Left cardiac atrium (tissue), 4 donors: ENCODE data around the gene LRRC8E. TPM values are rescaled to one million over a fixed set of nuclear protein-coding genes. Genes with fewer than 3 reads are reported as not detected.
"Not testable (repeated sequence)": the region's sequence is repeated elsewhere in the genome, so short reads cannot be mapped to it uniquely, and the experiment has no call there.

Experiments used
- ATAC-seq, 2 donors: fragments of 200-7000 bp; cut with Tn5 transposase; one replicate each; pipeline ENCODE4 v1.9.1; 2020; ENCODE audit warnings: mild to moderate bottlenecking in 2 of 2, moderate library complexity in 2 of 2
- DNase-seq: peaks from one replicate; pipeline ENCODE4 v3.0.0-alpha.2; 2020
- intact Hi-C, 2 donors: fragments of 100-400 bp; cut with DNase I; formaldehyde crosslinking; loops; one replicate each; pipeline versions ENCODE4 v1.14.1 to v1.15.1; 2022 to 2023
- total RNA-seq, 2 donors: library from RNA; stranded (reverse); fragmentation: NEBNext Ultra II Directional; extraction: Animal tissue kit (Norgen Biotek cat#: 25700); gene quantifications; one replicate each; pipeline ENCODE4 v1.2.1, GENCODE V29; 2021
- donor health status: DM: no; HTN: yes; CAD: no.
- donor health status: DM: no; HTN: yes; CAD: no; lungs with severe emphysema.
- donor health status: DM: yes; HTN: yes; CAD: no.
- donor health status: Dilated cardiomyopathy.

The LRRC8E gene
- total RNA-seq, 2 donors from 2014 or later = 0.88 to 1.7 TPM

DNA sequence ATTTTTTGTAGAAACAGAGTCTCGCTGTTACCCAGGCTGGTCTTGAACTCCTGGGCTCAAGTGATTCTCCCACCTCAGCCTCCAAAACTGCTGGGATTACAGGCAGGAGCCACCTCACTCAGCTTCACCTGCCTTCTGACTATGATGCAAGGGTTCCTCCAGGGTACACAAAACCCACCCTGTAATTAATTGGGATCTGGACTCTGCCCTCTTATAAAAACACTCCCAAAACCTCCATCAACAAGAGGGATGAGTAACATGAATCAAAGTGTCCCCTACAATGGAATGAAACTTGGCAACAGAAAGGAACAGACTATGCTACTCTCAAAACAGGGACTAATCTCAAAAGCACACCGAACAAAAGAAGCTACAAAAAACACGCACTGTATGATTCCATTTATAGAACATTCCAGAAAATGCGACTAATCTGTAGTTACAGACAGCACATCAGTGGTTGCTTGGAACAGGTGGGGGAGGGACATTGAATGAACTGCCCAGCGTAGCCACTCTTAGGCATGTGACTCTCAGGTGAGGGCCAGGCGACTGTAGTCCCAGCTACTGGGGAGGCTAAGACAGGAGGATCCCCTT, 11.0 kb upstream of the LRRC8E start:
- DNase-seq (no peak), ATAC-seq (no peak)

DNA sequence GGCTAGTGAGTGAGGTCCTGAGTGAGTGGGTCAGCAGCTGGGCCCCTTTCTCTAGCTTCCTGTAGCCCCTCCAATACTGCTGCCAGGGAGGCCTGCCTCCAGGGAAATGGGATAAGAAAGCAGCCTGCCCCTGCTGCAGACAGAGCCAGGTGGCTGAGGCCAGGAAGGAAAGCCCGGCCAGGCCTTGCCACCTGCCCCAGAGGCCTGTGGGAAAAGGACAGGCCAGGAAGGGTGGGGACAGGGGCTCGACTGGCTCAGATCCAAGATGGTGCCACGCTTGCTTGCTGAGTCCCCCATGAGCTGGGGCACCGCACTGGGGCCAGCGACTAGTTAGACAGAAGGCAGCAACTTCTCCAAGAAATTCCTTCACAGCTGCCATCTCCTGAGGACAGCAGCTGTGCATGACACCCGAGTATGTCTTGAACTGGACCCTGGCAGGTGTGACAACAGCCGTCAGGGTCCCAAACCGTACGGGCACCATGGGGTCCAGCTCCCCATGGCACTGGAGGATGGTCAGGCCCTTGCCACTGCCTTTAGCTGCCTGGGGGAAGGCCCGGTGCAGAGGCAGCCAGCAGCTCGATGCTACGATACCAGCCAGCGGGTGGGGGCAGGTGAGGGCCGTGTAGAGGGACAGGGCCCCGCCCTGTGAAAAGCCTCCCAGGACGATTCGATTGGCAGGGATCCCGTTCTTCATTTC, 9.1 kb upstream of the LRRC8E start:
- DNase-seq (no peak), ATAC-seq (no peak)
- intact Hi-C loops = no loop called here

More for the DNA sequence above, 11.0 kb upstream of the LRRC8E start:
- intact Hi-C loops = no loop called here

DNA sequence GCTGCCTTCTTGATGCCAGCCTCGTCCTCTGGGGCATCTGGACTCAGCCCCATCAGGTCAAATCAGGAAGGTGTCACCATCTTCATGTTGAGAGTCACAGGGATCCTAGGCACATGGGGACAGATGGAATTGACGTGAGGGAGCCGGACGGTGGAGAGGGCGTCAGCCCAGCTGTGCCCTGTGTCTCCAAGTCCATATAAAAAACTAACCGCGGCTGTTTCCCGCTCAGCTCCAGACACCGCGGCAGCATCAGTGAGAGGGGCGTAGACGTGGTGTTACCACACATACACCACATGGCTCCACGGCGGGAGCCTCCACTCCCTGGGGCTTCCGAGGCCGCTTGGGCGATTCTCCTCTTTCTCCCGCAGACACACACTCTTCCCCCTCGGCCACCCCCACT, 8.5 kb upstream of the LRRC8E start:
- DNase-seq = no peak
- ATAC-seq = no peak
- intact Hi-C loops = no loop called here

DNA sequence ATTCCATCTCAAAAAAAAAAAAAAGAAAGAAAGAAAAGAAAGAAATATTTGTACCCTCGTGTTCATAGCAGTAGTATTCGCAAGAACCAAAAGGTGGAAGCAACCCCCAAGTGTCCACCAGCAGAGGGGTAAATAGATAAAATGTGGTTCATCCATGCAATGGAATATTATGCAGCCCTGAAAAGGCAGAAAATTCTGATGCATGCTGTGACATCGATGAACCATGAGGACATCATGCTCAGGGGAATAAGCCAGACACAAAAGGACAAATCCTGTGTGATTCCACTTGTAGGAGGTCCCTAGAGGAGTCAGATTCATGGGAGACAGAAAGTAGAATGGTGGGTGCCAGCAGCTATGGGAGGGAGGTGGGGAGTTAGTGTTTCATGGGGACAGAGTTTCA, 6.4 kb upstream of the LRRC8E start:
- no peak for ATAC-seq

DNA sequence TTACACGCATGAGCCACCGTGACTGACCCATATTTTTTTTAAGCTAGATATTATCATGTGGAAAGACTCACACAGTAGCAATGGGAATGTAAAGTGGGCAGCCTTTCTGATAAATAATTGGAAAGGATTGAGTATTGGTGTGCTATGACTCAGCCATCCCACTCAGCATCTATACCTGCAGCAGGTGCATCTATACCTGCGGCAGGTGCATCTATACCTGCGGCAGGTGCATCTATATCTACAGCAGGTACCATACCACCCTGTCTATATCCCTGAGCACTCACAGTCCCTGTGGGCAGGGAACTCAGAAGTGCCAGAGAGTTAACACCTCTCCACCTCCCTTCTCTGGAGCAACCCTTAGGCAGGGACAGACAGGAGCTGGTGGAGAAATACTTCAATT, 5.2 kb upstream of the LRRC8E start:
- DNase-seq = no peak
- intact Hi-C loops = no loop called here
- ATAC-seq = no peak

More for the DNA sequence above, 6.4 kb upstream of the LRRC8E start:
- no peak for DNase-seq
- intact Hi-C loops = no loop called here

DNA sequence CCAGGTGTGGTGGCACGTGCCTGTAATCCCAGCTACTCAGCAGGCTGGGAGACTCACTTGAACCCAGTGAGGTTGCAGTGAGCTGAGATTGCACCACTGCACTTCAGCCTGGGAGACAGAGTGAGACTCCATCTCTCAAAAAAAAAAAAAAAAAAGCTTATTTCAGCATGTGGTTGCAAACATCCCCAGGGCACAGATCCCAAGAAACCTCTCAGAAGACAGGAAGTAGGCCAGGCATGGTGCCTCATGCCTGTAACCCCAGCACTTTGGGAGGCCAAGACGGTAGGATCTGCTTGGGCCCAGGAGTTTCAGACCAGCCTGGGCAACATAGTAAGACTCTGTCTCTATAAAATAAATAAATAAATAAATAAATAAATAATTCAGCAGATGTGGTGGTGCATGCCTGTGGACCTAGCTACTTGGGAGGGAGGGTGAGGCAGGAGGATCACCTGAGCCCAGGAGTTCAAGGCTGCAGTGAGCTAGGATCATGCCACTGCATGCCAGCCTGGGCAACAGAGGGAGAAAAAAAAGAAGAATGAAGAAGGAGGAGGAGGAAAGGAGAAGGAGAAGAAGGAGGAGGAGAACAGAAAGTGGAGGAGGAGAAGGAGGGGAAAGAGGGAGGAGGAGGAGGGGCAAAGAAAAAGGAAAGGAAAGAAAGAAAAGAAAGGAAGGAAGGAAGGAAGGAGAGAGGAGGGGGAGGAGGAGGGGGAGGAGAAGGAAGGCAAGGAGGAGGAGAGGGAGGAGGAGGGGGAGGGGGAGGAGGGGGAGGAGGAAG, 4.3 kb upstream of the LRRC8E start:
- no peak for DNase-seq
- no peak for ATAC-seq
- intact Hi-C loops = no loop called here

DNA sequence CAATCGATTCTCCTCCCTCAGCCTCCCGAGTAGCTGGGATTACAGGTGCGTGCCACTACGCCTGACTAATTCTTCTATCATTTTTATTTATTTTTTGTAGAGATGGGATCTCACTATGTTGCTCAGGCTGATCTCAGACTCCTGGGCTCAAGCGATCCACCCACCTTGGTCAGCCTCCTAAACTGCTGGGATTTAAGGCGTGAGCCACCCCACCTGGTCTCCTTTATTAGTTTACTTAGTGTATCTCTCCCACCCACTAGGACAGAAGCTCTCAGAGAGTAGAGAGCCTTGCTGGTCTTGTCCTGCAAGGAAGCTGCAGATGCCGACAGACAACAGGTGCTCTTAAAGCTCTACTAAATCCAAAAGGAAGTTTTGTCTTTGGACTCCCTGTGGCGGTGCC, 2.5 kb upstream of the LRRC8E start:
- intact Hi-C loops = no loop called here
- ATAC-seq (no peak), DNase-seq (no peak)

DNA sequence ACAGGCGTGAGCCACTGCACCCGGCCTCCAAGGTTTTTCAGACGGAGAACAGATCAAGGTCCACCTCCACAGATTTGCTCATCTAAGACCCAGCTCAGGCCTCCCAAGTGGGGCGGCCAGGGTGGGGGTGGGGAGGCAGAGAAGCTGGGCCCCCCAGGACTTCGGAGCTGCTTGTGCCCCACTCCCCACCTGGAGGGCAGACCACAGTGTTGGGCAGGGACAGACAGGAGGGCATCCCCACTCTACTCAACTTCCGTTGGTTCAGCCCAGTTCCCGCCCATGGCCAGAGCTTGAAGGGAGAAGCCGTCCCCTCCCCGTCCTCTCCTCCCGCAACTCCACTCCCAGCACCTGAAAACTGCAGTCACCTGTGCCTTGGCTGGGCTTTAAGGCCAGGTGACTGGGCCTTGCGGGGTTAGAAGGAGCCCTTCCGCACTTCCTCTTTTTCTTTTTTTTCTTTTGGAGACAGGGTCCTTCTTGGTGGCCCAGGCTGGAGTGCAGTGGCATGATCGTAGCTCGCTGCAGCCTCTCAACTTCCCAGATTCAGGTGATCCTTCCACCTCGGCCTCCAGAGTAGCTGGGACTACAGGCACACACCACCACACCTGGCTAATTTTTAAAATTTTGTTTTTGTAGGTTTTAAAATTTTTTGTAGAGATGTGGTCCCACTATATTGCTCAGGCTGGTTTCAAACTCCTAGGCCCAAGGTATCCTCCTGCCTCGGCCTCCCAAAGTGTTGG, 734 bp upstream of the LRRC8E start:
- ATAC-seq = no peak

DNA sequence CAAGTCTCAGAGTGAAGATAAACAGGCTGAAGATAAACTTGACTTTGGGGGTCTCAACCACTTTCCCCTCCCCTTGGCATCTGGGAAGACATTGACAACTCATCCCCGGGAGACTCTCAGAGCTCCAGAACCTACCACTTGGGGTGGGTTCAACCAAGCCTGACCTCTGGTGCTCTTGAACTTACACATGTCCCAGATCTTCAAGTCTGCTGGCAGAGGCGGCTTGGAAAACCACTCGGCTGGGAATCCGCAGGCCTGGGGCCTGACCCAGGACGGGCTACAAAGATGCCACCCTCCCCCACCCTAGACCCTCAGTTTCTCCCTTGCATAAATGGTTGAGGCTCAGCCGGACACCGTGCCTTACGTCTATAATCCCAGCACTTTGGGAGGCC, 512 bp downstream of the LRRC8E start:
- ATAC-seq (no peak), DNase-seq (no peak)
- intact Hi-C loops = no loop called here

More for the DNA sequence above, 734 bp upstream of the LRRC8E start:
- intact Hi-C loops = no loop called here
- no peak for DNase-seq

DNA sequence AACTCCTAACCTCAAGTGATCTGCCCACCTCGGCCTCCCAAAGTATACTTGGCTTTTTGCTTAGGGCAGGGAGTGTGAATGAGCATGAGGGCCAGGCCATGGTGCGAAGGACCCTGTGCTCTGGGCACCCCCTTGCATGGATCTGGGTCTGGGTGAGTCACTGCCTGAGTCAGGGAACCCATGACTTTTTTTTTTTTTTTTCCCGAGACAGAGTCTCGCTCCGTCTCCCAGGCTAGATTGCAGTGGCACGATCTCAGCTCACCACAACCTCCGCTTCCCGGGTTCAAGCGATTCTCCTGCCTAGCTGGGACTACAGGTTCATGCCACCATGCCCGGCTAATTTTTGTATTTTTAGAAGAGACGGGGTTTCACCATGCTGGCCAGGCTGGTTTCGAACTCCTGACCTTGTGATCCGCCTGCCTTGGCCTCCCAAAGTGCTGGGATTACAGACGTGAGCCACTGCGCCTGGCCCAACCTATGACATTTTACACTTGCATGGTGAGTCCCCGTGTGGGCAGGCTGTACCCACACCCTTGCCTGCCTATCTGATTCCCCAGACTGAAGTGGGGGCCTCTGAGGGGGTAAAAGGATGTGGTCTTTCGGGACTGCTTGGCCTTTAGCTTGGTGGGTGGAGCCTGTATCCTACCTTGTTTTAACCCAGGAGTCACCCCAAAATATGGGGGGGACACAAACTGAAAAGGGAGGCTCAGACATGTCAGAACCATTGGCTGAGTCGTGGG, 5.2 kb downstream of the LRRC8E start:
- ATAC-seq, DNase-seq, intact Hi-C loops: not testable (repeated sequence)

DNA sequence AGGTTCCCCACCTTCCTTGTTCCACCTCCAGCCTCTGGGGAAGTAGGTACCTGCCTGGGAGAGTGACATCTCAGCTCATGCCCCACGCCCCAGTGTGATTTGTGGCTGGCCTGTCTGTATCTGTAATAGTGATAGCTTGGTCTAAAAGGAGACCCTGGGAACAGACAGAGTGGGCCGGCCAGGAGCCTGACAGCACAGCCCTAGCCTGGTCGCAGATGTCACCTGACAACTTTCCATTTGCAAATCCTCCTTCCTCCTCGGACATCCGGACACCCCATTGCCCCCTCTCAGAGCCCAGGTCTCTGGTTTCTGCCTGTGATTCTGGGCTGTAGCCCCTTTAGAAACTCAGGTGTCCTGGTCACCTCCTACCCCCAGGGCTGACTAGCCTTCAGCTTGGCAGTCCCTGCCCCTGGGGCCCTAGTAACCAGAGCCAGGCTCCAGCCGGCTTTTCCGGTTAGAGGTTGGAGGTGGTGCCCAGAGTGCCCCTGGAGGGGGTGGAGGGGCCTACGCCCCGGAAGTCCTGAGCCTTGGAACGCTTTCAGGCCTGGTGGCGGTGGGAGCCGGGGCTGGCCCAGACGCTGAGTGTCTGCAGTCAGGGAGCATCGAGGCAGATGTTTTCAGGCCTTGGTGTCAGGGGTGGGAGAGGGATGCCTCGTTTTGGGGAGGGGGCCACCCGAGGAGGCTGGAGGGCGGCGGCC, 6.5 kb downstream of the LRRC8E start:
- DNase-seq = no peak
- intact Hi-C loops = no loop called here
- ATAC-seq = no peak

DNA sequence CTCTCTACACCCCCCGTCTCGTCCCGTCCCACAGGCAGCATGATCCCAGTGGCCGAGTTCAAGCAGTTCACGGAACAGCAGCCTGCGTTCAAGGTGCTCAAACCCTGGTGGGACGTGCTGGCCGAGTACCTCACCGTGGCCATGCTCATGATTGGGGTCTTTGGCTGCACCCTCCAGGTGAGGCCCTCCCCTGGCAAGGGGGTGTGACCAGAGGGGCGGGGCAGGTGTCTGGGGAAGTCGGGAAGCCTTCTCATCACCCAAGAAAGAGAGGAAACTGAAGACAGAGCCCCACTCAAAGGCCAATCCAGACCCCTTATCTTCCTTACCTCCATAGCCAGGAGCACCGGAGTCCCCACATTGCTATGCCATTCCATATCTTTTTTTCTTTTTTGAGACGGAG, 7.3 kb downstream of the LRRC8E start:
- no peak for DNase-seq
- intact Hi-C loops = no loop called here

DNA sequence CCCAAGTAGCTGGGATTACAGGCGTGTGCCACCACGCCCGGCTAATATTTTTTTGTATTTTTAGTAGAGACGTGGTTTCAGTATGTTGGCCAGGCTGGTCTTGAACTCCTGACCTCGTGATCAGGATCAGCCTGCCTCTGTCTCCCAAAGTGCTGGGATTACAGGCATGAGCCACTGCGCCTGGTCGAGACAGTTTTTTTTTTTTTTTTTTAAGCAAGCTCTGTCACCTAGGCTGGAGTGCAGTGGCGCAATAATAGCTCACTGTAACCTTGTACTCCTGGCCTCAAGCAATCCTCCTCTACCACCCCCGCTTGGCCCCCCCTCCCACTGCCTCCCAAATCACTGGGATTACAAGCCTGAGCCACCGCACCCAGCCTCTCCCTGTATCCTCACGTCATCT, 9.0 kb downstream of the LRRC8E start:
- ATAC-seq (no peak), DNase-seq (no peak)

More for the DNA sequence above, 7.3 kb downstream of the LRRC8E start:
- ATAC-seq = no peak

DNA sequence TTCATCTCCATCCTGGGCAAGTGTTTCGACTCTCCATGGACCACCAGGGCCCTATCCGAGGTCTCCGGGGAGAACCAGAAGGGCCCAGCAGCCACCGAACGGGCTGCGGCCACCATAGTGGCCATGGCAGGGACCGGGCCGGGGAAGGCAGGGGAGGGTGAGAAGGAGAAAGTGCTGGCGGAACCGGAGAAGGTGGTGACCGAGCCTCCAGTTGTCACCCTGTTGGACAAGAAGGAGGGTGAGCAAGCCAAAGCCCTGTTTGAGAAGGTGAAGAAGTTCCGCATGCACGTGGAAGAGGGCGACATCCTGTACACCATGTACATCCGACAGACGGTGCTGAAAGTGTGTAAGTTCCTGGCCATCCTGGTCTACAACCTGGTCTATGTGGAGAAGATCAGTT, 10.7 kb downstream of the LRRC8E start:
- intact Hi-C loops = no loop called here
- DNase-seq (no peak), ATAC-seq (no peak)

More for the DNA sequence above, 9.0 kb downstream of the LRRC8E start:
- intact Hi-C loops = no loop called here

DNA sequence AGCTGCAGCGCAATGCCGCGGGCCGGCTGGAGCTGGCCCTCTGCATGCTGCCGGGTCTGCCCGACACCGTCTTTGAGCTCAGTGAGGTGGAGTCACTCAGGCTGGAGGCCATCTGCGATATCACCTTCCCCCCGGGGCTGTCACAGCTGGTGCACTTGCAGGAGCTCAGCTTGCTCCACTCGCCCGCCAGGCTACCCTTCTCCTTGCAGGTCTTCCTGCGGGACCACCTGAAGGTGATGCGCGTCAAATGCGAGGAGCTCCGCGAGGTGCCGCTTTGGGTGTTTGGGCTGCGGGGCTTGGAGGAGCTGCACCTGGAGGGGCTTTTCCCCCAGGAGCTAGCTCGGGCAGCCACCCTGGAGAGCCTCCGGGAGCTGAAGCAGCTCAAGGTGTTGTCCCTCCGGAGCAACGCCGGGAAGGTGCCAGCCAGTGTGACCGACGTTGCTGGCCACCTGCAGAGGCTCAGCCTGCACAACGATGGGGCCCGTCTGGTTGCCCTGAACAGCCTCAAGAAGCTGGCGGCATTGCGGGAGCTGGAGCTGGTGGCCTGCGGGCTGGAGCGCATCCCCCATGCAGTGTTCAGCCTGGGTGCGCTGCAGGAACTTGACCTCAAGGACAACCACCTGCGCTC, 11.6 kb downstream of the LRRC8E start:
- no peak for DNase-seq
- no peak for ATAC-seq
- intact Hi-C loops = no loop called here

DNA sequence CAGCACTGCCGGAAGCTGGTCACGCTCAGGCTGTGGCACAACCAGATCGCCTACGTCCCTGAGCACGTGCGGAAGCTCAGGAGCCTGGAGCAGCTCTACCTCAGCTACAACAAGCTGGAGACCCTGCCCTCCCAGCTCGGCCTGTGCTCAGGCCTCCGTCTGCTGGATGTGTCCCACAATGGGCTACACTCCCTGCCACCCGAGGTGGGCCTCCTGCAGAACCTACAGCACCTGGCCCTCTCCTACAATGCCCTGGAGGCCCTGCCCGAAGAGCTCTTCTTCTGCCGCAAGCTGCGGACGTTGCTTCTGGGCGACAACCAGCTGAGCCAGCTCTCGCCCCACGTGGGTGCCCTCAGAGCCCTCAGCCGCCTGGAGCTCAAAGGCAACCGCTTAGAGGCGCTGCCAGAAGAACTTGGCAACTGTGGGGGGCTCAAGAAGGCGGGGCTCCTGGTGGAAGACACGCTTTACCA, 12.1 kb downstream of the LRRC8E start:
- no peak for ATAC-seq
- intact Hi-C loops = no loop called here
- no peak for DNase-seq

DNA sequence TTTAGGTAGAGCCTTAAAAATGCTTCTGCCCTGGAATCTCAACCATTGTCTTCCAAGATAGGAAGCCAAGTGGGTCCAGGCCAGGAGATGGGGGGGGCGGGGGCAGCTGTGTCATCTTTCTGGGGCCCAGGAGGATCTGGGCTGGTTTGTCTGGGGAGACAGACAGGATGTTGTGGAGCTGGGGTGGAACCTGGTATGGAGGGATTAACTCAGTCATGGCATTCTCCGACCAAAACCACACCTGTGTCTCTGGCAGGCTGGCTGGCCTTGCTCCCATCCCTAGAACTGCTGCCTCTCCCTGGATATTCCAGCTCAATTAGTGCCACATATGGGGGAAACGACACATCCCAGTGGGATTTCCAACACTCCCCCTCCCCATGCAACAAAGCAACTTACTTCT, 12.6 kb downstream of the LRRC8E start:
- DNase-seq = no peak
- no peak for ATAC-seq
- intact Hi-C loops = no loop called here

DNA sequence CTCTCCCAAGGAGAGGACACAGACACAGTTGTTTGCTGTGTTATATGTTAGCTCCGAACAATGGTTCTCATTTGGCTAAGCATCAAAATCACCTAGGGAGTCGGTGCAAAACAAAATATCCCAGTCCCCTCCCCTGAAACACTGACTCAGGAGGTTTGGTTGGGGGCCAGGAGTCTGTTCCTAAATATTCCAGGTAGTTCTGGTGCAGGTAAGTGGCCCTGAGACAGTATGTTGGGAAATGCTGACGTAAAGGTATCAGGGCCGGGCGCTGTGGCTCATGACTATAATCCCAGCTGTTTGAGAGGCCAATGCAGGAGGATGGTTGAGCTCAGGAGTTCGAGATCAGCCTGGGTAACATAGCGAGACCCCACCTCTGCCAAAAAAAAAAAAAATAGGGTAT, 13.0 kb downstream of the LRRC8E start:
- intact Hi-C loops = no loop called here
- DNase-seq = no peak
- ATAC-seq = no peak
